GM21367 (cell line): ENCODE measurements around the gene S100A5.

ENCODE experiments used
- ATAC-seq: cut with Tn5 transposase; IDR thresholded peaks from one replicate; pipeline ENCODE4 v1.9.1; 2021; ENCODE audit not compliant: unreplicated experiment

Gene S100A5

DNA sequence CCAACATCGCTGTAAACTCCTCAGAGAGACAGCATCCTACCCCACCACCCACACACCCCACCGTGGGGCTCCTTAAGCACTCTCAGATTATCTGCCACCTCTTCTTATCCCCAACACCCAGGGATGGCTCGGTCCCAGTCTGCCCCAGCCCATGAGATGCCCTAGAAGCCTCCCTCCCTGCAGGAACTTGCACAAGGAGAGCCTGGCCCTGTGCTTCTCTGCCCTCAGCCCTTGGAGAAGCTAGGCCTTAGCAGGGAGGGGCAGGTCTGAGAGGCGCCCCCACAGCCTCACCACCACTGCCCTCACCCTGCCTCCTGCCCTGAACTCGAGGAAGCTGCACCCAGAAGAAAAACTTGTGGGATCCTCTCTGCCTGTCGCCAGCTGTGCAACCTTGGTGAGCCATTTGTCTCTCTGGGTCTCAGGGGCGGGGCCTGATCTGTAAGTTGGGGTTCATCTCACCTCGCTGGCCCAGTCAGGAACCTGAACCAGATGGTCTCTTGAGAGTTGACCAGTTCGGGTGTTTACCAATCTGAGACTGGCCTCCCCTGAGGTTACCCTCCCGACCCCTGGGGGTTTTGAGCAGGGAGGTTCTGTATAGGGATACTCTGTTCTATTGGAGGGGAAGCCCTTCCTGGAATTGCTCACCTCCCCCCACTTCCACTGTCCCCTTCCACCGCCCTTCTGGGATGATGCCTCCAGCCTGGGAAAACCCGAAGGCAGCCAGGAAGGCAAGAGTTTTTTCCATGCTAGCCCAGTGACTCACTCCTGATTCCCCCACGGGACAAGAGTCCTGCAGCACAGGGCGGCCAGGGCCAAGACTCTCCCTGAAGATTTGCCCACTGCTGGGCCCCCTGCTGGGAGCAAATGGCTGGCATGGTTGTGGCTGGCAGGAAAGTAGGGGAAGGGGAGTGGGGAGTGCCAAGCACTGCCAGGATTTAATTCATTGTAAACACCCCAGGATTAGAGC is 8.3 kb upstream of the S100A5 start, which contains the start of gene S100A3:
Gene S100A3, minus strand, starts transcription at position 537 of the 967 bp plus-strand sequence. CDS start 773 bp downstream, outside the sequence.
- no peak for ATAC-seq

DNA sequence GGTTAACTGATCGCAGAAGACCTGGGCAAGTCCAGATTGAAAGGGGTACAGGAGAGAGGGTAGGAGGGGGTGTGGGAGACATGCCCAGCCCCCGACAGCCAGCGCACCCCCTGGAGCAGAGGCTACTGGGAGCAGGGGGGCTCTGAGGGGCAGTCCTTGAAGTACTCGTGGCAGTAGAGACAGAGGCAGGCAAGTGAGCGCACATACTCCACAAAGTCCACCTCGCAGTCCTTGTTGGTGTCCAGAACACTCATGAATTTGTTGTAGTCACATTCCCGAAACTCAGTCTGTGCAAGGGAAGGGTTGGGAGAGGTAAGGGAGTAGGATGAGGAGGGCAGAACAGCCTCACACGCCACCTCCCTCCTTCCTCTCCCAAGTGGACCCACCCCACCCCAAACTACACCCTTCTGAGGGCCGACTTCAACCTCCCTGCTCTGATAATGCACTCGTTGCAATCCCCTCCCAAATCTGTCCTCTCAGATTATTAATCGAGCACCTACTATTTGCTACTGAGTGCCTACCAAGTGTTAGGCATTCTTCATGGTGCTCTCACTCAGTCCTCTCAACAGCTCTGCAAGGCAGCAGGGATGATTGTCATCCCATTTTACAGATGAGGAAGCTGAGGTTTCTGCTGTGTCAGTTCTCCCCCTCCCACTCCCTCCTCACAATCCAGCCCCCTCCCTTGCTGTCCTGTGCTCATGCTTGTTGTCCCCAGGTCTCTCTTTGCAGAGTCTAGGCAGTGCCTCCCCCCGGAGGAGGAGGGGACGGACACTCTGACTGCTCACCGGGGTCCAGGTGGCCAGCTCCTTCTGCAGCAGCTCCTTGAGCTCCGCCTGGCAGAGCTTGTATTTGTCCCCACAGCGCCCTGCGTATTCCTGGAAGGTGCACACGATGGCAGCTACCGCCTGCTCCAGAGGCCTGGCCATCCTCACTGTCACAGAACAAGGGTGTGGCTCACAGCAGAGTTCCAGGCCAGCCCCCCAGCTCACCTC is 7.1 kb upstream of the S100A5 start:
- no peak for ATAC-seq

- no peak for ATAC-seq
Measured at GRCh38 chr1:153546796-153547559, 6.2 kb upstream of the S100A5 start.

DNA sequence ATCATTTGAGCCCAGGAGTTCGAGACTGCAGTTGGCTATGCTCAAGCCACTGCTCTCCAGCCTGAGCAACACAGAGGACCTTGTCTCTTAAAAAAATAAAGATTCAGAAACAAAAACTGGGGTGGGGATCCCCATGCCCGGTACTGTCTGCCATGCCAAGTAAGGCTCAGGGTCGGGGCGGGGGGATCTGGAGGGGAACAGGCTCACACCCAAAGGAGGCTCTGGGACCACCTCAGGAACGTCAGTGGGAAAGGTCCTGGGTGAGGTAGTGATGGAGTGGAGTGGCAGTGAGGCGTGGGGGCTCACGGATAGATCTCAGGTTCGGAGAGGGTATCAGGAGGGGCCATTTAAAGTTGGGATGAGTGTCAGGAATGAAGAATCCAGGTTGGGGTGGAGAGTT is 5.6 kb upstream of the S100A5 start:
- no peak for ATAC-seq

- no peak for ATAC-seq
Measured at GRCh38 chr1:153545067-153546055, 4.6 kb upstream of the S100A5 start, which contains the start of gene S100A4. Gene S100A4 (minus strand): TSS chr1:153545806. CDS start chr1:153544794, 1,012 bp downstream.

GRCh38 chr1:153544453-153545066 is 3.8 kb upstream of the S100A5 start:
- no peak for ATAC-seq

DNA sequence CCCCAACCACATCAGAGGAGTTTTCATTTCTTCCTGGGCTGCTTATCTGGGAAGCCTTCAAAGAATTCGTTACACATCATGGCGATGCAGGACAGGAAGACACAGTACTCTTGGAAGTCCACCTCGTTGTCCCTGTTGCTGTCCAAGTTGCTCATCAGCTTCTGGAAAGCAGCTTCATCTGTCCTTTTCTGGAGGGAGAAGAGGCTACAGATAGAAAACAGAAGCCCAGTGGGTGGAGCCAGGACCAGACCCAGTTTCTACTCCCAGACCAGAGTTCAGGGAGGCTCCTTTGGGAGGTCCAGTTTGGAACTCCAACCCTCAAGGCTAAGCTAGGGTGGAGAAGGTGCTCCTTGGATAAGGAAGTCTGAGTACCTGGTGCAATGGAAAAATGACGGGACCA is 3.0 kb upstream of the S100A5 start:
- ATAC-seq: no peak

DNA sequence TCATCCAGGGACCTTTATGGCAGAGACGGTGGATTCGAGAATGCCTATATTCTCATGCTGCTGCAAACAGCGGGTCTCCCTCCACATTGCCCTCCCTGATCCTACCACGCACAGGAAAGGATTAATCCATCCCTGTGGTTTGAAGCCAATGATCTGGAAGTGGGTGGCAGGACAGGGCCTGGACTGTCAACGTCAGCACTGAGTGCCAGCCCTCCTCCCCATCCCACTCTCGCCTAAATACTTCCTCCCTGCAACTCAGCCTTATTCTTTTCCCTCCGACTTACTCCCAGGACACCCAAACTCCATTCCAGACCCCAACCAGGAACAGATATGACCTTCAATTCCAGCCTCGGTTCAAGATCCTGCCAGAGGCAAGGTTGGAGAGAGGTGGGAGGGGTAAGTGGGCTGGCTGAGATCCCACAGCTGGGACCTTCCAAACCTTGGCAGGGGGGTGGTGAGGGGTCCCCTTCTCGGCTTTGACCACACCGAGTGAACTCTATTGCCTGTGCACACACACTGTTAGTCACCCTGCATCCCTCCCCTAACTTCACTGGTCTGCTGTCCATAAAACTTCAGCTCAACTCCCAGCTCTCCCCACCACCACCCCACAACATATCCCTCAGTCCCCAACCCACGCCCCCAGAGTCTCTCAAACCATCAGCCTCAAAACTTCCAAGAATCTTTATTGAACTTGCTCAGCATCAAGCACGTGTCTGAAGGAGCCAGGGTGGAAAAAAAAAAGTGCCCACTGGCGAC is 2.4 kb upstream of the S100A5 start:
- ATAC-seq: no peak

DNA sequence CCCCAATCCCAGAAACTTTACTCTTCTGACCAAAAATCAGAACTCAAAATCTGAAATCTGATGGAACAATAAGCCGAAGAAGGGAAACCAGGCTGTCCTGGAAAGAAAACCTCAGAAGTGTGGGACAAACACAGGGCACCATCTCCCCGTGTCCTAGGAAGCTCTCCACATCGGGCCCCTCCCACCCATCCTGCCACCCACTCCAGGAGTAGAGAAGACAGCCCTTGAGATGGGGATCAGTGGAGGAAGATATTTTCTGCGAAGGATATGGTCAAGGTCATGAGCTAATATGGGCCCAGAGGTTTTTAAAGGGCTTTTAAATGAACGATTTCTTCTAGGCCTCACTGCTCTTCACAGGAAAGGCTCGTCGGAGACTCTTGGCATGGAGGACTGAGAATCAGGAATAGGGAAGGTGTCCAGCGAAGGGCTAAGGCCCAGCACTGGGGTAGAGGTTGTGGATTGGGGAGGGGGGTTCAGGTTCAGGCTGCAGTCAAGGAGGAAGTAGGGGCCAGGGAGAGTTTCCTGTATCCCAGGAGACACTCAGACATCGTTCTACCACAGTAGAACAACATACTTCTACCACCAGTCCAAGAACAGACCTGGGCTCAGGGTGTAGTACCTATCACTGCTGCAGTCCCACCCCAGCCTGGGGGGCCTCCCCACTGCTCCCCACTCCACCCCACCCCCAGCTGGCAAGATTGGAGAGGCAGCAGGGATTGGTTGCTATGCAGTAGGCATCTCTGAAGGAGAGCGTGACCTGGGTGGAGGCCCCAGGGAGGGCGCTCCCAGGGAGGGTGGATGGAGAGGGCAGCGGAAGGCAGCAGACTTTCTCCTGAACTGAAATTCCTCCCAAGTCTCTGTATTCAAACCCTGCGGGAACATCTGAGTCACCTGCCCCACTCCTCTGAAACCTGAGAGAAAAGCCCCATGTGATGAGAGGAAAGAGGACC is 1.2 kb upstream of the S100A5 start:
- ATAC-seq: no peak

- no peak for ATAC-seq
Measured at GRCh38 chr1:153539395-153540093, 1.2 kb downstream of the S100A5 start.

DNA sequence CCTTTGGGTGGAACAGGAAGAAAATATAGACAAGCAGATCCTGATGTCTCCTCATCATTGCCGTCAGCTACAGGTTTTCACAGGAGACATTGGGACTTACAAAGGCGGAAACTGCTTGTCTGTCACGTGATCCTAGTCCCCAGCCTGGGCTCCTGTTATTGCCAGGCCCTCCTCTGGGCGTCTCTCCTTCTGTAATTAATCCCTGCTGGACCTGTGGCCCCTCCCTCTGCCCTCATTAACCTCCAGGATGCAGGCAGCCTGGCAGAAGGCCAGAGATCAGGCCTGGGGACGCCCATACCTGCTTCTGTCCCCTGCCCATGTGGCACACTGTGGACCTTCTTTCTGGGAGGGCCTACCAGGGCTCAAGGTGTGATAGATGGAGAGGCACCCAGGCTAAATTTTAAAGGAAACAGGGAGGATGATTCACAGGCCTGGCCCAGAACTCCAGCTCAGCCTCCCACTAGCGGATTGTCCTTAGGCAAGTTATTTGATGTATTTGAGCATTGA is 2.4 kb downstream of the S100A5 start:
- no peak for ATAC-seq

DNA sequence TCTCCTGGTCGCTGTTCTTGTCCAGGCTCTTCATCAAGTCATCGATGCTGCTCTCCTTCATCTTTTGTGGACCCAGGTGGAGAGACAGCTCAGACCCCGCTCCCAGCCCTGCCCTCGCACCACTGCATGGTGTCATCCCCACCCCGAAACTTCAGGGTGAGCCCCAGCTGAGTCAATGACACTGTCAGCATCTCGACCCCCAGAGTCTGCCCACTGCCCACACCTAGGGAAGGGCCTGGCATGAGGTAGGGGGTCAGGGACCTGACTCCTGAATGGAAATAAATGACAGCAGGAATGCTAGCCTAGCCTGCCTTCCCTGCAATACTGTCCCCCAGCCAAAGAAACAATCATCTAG is 3.4 kb downstream of the S100A5 start:
- ATAC-seq: no peak

DNA sequence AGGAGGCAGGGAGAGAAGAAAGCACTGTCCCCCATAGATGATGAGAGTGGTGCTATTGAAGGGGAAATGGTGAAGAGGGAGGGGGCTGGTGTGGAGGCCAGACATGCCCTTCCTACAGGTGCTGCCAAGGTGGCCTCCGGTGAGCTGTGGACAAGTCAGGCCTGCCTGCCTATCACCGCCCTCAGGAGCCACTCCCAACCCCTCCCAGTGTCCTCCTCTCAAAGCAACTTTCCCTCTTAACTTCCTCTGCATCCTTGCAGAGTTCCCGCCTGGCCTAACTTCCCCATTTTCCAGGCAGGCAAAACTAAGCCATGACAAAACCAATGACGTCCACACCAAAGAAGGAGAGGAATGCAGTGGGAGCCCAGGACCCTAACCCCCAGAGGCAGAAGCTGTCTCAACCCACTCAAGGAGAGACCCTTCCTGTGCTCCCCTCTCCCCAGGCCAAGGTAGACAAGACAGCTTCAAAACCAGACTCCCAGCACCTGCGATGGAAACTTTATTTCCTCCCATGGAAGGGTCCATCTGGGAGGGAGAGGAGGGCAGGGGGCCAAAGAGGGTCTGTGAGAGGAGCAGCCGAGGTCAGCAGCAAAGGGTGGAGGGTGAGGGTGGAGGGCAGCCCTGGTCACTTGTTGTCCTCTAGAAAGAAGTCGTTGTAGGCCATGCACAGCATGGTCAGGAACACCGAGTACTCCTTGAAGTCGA is 3.9 kb downstream of the S100A5 start:
- ATAC-seq: no peak

DNA sequence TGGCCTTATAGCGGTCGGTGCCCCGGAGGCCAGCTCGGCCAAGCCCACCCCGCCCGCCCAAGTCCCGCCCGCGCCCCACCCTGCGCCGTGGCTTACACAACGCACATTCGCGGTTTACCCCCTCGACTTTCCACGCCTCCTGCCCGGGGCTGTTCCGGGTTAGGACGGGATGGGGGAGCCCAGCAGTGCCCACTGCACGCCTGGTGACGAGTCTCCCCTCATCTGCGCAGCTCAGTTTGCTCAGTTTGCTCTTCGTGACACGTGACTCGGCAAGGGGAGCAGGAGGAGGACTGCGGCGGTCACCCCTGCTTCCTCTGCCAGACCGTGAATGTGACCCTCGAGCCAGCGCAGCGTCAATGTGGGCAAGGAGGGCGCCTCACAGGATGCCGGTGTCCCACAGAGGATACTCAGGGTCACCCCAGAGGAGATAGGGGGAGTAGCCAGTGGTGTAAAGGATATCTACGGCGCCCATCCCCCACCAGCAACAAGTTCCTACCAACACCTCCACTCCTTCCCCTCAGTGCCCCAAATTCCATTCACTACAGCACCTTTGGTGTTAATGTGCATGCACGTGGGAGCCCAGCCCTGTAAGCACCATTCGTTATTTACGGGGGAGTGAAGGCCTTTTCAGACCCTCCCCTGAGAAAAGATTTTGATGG is 4.6 kb downstream of the S100A5 start:
- ATAC-seq: no peak
